ENCODE data around the gene BANP. TPM values are rescaled to one million over a fixed set of nuclear protein-coding genes. Genes with fewer than 3 reads are reported as not detected.
A peak's percentile ranks its signal among the peaks of the same experiment; 100 is the strongest.

The BANP gene
- total RNA-seq, 1 donor from 2014 or later, result 44.0 TPM

DNA sequence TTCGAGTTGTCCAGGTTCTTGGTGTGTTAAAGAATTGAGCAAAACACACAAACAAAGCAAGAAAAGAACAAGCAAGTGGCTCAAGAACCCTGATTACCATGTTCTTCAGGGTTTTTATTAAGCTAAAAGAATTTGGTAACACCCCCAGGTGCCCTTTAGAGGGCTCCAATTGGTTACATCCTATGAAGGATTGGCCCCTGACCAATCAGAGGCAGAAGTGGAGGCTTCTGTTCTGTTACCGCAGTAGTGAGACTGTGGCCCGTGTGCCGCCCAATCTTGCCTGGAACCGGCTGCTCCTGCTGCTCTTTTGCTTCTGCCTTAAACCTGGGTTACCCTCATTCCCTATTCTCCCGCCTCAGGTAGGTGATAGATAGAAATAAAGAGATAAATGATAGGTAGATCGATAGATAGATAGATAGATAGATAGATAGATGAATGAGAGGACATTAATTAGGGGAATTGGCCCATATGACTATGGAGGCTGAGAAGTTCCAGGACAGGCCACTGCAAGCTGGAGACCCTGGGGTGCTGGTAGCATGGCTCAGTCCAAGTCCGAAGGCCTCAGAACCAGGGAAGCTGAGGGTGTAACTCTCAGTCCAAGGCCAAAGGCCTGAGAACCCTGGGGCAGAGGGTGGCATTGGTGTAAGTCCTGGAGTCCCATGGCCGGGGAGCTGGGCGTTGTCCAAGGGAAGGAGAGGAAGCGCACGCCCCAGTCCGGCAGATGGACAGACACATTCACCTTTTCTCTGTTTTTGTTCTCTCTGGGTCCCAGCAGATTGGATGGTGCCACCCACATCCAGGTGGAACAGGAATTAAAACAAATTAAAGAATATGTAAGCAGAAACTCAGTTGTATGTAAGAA, 11.4 kb upstream of the BANP start:
- no peak overlapping the region for H3K4me3 ChIP-seq
- no peaks in the 10 kb centered on the region for H3K36me3 ChIP-seq
- H3K27ac ChIP-seq, result no peak overlapping the region
- H3K27me3 ChIP-seq, result no peaks in the 10 kb centered on the region
- no peaks in the 10 kb centered on the region for H3K9me3 ChIP-seq
- DNase-seq (ENCODE audit: extremely low spot score in 2 of 2), result no peak
- TF ChIP-seq, protein P1, sequence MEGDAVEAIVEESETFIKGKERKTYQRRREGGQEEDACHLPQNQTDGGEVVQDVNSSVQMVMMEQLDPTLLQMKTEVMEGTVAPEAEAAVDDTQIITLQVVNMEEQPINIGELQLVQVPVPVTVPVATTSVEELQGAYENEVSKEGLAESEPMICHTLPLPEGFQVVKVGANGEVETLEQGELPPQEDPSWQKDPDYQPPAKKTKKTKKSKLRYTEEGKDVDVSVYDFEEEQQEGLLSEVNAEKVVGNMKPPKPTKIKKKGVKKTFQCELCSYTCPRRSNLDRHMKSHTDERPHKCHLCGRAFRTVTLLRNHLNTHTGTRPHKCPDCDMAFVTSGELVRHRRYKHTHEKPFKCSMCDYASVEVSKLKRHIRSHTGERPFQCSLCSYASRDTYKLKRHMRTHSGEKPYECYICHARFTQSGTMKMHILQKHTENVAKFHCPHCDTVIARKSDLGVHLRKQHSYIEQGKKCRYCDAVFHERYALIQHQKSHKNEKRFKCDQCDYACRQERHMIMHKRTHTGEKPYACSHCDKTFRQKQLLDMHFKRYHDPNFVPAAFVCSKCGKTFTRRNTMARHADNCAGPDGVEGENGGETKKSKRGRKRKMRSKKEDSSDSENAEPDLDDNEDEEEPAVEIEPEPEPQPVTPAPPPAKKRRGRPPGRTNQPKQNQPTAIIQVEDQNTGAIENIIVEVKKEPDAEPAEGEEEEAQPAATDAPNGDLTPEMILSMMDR (IDR thresholded peaks at IDR 0.05), result no peak
- H3K4me1 ChIP-seq, result no peaks in the 10 kb centered on the region
- intact Hi-C loops (cut with DNase I), result no loop called here

DNA sequence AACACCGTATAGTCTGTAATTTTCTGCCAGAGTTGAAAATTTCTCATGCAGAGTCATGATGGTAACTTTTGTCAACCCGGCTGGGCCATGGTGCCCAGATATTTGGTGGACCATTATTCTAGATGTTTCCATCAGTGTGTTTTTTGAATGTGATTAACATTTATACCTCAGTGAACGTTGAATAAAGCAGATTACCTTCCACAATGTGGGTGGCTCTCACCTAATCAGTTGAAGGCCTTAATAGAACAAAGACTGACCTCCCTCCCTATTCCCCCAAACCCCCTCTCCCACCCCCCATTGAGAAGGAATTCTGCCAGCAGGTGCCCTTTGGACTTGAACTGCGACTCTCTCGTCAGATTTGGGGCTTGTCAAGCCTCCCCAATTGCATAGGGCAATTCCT, 8.6 kb upstream of the BANP start:
- intact Hi-C loops (cut with DNase I), result no loop called here
- no peaks in the 10 kb centered on the region for H3K36me3 ChIP-seq
- H3K27ac ChIP-seq, result no peak overlapping the region
- no peak for DNase-seq (ENCODE audit: extremely low spot score in 2 of 2)
- H3K4me3 ChIP-seq, result no peak overlapping the region
- H3K27me3 ChIP-seq, result no peaks in the 10 kb centered on the region
- peaks cover 8% of the 10 kb centered on the region for H3K4me1 ChIP-seq
- TF ChIP-seq, protein P1 (IDR thresholded peaks at IDR 0.05), result no peak
- TF ChIP-seq POLR2A (IDR thresholded peaks at IDR 0.05) (no peak), POLR2AphosphoS5 (IDR thresholded peaks at IDR 0.05; ENCODE audit: insufficient read depth in 1 of 2, low read depth in 1 of 2) (no peak)
- no peaks in the 10 kb centered on the region for H3K9me3 ChIP-seq

DNA sequence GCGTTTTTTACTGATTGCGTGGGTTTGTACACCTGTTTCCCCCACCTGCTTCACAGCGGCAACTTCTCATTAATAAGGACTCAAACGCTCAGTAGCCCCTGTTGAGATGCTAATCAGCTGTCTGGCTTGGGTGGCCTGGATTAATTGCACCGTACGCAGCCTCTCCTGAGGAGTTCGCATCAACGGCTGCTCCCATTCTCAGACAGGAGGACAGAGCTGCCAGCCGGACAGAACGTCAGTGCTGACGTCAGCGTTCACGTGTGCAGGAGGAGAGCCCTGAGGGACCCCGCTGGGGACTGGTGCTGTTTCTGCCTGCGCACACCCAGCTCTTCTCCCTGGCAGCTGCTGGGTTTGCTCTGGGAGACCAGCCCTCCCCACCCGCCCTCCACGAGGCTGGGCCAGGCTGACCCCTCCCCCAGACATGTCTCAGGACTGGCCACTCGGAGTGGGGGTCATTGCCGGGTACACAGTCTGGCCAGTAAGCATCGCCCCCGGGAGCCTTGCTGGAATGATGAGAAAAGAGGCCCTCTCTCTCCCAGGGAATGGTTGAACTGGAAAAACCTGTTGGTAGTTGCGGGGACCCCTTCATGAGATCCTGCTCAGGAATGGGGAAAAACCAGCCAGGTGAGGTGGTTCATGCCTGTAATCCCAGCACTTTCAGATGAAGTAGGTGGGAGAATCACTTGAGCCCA, 5.7 kb upstream of the BANP start:
- DNase-seq (ENCODE audit: extremely low spot score in 2 of 2), result no peak
- peak overlapping the region; percentile 24 for H3K4me3 ChIP-seq
- H3K4me1 ChIP-seq, result peaks cover 8% of the 10 kb centered on the region
- TF ChIP-seq POLR2AphosphoS5 (IDR thresholded peaks at IDR 0.05; ENCODE audit: insufficient read depth in 1 of 2, low read depth in 1 of 2) (peak in 1 of 2 donors; percentile 73), POLR2A (IDR thresholded peaks at IDR 0.05) (no peak)
- no peak overlapping the region for H3K27ac ChIP-seq
- intact Hi-C loops (cut with DNase I), result no loop called here
- no peaks in the 10 kb centered on the region for H3K27me3 ChIP-seq
- H3K9me3 ChIP-seq, result no peaks in the 10 kb centered on the region
- H3K36me3 ChIP-seq, result no peaks in the 10 kb centered on the region

DNA sequence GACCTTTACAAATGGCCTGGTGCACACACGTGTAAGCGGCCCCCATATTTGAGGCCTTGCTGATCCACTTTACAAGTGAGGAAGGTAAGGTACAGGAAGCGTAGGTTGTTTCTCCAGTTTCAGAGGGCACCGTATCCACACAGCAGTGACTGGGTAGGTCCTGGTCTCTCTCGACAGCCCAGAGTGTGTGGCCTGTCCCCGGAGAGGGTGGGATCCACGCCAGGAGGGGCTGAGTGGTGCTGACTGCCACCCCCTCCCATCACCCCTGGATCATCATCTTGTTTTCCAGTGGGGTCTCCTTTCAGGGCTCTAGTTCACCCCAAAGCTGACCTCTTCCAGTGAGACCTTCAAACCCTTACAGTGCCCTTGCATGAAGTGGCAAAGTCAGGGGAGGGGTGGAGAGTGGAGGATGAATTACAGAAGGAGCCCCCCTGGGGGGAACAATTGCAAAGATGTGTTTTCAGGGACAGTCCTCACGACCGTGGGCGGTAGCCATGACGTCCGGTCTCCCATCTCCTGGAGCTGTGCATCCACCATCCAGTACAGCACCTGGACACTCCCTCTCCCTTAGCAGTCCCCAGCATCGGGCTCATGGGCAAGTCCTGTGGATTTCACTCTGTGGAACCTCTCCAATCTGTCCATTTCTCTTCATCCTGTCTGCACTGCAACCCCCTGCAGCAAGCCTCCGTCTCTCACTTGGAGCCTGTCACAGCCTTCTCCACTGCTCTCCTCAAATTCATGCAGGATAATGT, 4.5 kb upstream of the BANP start:
- intact Hi-C loops (cut with DNase I), result no loop called here
- H3K36me3 ChIP-seq, result no peaks in the 10 kb centered on the region
- no peaks in the 10 kb centered on the region for H3K27me3 ChIP-seq
- no peak overlapping the region for H3K27ac ChIP-seq
- peaks cover 8% of the 10 kb centered on the region for H3K4me1 ChIP-seq
- TF ChIP-seq, protein P1 (IDR thresholded peaks at IDR 0.05), result no peak
- TF ChIP-seq POLR2AphosphoS5 (IDR thresholded peaks at IDR 0.05; ENCODE audit: insufficient read depth in 1 of 2, low read depth in 1 of 2), result no peak
- TF ChIP-seq POLR2A (IDR thresholded peaks at IDR 0.05), result no peak
- no peak for DNase-seq (ENCODE audit: extremely low spot score in 2 of 2)
- no peak overlapping the region for H3K4me3 ChIP-seq
- H3K9me3 ChIP-seq, result no peaks in the 10 kb centered on the region

DNA sequence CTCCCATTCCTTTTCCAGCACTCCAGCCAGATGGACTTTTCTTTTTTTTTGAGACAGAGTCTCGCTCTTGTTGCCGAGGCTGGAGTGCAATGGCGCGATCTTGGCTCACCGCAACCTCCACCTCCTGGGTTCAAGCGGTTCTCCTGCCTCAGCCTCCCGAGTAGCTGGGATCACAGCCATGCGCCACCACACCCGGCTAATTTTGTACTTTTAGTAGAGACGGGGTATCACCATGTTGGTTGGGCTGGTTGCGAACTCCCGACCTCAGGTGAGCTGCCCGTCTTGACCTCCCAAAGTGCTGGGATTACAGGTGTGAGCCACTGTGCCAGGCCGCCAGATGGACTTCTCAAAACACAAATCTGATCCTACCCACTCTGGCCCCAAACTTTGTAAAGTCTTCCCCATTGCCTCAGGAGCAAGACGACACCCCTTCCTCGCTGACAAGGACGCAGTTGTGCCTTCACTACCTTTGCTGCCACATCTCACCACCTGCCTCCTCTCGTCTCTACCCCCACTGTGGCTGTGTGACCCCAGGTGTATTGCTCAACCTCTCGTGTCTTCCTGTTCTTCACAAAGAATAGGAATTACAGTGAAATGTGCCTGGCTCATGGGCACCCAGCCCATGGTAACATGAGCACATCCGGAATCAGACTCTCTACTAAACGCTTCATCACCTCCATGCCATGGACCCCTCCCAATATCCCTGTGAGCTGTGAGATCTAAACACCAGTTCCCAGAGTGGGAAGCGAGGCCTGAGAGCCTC, 3.7 kb upstream of the BANP start:
- TF ChIP-seq POLR2AphosphoS5 (IDR thresholded peaks at IDR 0.05; ENCODE audit: insufficient read depth in 1 of 2, low read depth in 1 of 2) (no peak), POLR2A (IDR thresholded peaks at IDR 0.05) (no peak)
- TF ChIP-seq, protein P1 (IDR thresholded peaks at IDR 0.05), result no peak
- H3K36me3 ChIP-seq, result no peaks in the 10 kb centered on the region
- H3K9me3 ChIP-seq, result no peaks in the 10 kb centered on the region
- no peak for DNase-seq (ENCODE audit: extremely low spot score in 2 of 2)
- no peak overlapping the region for H3K27ac ChIP-seq
- no peaks in the 10 kb centered on the region for H3K27me3 ChIP-seq
- intact Hi-C loops (cut with DNase I), result no loop called here
- peaks cover 16% of the 10 kb centered on the region for H3K4me1 ChIP-seq
- H3K4me3 ChIP-seq, result no peak overlapping the region
